ENCODE data around the gene GAST. TPM values are rescaled to one million over a fixed set of nuclear protein-coding genes. Genes with fewer than 3 reads are reported as not detected.
"Not testable (repeated sequence)": the region's sequence is repeated elsewhere in the genome, so short reads cannot be mapped to it uniquely, and the experiment has no call there.

Gene GAST
- total RNA-seq, 3 donors from 2014 or later: not detected

GRCh38 chr17:41690497-41690896 lies 21.6 kb upstream of the GAST start:
- H3K4me1 Mint-ChIP-seq (ENCODE audit: low read depth): peaks cover 32% of the 10 kb centered on the region
- no peaks in the 10 kb centered on the region for H3K9me3 Mint-ChIP-seq
- H3K27me3 Mint-ChIP-seq (ENCODE audit: low read depth): no peaks in the 10 kb centered on the region
- H3K4me3 Mint-ChIP-seq: peak overlapping the region; percentile 96
- peaks cover 41% of the 10 kb centered on the region for H3K36me3 Mint-ChIP-seq (ENCODE audit: insufficient read depth)
- DNase-seq (no peak), ATAC-seq (no peak)

DNA sequence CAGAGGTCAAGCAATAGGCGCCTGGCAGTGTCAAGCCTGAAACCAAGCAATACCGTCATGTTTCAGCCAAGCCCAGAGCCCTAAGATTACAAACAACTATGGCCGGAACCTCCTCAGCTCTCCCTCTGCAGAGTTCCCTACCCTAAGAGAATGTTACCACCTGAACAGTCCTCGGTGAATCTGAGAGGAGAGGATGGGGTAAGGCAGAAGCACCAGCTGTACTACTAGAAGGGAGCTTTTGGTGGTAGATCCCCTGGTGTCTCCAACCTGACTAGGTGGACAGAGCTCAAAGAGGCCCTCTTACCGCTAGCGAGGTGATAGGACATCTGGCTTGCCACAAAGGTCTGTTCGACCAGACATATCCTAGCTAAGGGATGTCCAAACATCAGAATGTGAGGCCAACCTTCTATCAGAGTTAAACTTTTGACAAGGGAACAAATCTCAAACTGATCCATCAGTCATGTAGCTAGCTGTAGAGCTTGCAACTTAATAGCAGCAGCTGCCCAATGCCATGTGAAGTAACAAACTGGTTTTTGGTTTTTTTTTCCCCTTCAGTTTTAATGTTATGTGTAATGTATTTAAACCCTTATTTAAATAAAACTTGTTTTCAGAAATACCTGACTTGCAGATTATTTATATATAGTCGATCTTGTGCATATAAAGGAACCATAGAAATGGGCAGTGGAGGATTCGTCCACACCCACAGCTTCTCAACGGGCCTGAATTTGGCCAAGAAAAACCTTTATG lies 20.9 kb upstream of the GAST start:
- Mint-ChIP-seq H3K36me3 (ENCODE audit: insufficient read depth) (peaks cover 43% of the 10 kb centered on the region), H3K4me3 (peak overlapping the region; percentile 96), H3K27me3 (ENCODE audit: low read depth) (no peaks in the 10 kb centered on the region), H3K9me3 (no peaks in the 10 kb centered on the region), H3K4me1 (ENCODE audit: low read depth) (peaks cover 37% of the 10 kb centered on the region)
- no peak for DNase-seq
- ATAC-seq: no peak

- no peaks in the 10 kb centered on the region for H3K27me3 Mint-ChIP-seq (ENCODE audit: low read depth)
- ATAC-seq: no peak
- peaks cover 43% of the 10 kb centered on the region for H3K36me3 Mint-ChIP-seq (ENCODE audit: insufficient read depth)
- DNase-seq: no peak
- H3K4me3 Mint-ChIP-seq: peak overlapping the region; percentile 35
- H3K4me1 Mint-ChIP-seq (ENCODE audit: low read depth): peaks cover 37% of the 10 kb centered on the region
- no peaks in the 10 kb centered on the region for H3K9me3 Mint-ChIP-seq
Observed at GRCh38 chr17:41692722-41693521, 19.2 kb upstream of the GAST start.

- Mint-ChIP-seq H3K9me3 (no peaks in the 10 kb centered on the region), H3K27me3 (ENCODE audit: low read depth) (no peaks in the 10 kb centered on the region)
- no peak for DNase-seq
Observed at GRCh38 chr17:41695134-41695661, 16.9 kb upstream of the GAST start.

DNA sequence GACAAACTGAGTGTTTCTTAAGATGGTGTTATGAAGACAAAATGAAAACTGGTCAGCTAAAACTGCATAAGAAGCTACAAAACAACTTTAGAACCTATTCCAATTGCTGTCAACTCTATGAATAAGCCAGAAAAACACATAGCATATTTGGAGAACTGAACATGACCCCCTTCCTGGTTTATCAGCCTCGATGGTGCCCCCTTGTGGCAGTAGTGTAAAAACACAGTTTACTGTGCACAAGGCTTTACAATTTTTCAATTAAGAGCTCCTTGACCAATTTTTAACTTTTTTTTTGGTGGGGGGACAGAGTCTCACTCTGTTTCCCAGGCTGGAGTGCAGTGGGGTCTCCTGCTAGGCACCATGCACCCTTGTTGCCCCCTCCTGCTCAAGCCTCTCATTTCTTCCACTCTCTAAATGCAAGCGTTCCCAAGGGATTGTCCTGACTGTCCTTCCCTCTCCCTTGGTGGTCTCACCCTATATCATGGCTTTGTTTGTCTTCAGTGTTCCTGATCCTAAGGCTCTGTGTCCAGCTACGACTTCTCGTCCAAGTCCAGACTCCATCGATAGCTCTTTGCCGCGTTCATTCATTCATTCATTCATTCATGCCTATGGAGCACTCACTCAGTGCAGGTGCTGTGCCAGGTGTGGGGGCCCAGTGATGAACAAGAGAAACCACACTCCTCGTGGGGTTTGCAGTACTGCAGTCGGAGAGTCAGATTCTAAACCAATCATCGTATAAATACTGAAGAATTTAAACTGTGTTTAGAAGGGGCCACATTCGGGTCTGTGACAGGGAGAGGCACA lies 16.0 kb upstream of the GAST start:
- Mint-ChIP-seq H3K27me3 (ENCODE audit: low read depth) (no peaks in the 10 kb centered on the region), H3K4me3 (peak overlapping the region; percentile 17), H3K4me1 (ENCODE audit: low read depth) (peaks cover 28% of the 10 kb centered on the region), H3K9me3 (no peaks in the 10 kb centered on the region), H3K36me3 (ENCODE audit: insufficient read depth) (peaks cover 24% of the 10 kb centered on the region)
- peak; percentile 39 to 45 for ATAC-seq
- peak; percentile 73 for DNase-seq

More at GRCh38 chr17:41695134-41695661, 16.9 kb upstream of the GAST start:
- Mint-ChIP-seq H3K36me3 (ENCODE audit: insufficient read depth) (peaks cover 34% of the 10 kb centered on the region), H3K4me3 (no peak overlapping the region), H3K4me1 (ENCODE audit: low read depth) (peaks cover 31% of the 10 kb centered on the region)
- no peak for ATAC-seq

- no peak for DNase-seq
- peaks cover 2% of the 10 kb centered on the region for H3K27me3 Mint-ChIP-seq (ENCODE audit: low read depth)
- H3K9me3 Mint-ChIP-seq: no peaks in the 10 kb centered on the region
- ATAC-seq: no peak
- no peak overlapping the region for H3K4me3 Mint-ChIP-seq
- H3K36me3 Mint-ChIP-seq (ENCODE audit: insufficient read depth): peaks cover 14% of the 10 kb centered on the region
- H3K4me1 Mint-ChIP-seq (ENCODE audit: low read depth): peaks cover 19% of the 10 kb centered on the region
Observed at GRCh38 chr17:41697122-41697962, 14.8 kb upstream of the GAST start.

GRCh38 chr17:41700843-41701242 lies 11.3 kb upstream of the GAST start:
- not testable (repeated sequence) for DNase-seq; H3K4me3 Mint-ChIP-seq; H3K36me3 Mint-ChIP-seq (ENCODE audit: insufficient read depth); H3K27me3 Mint-ChIP-seq (ENCODE audit: low read depth); H3K9me3 Mint-ChIP-seq; ATAC-seq
- H3K4me1 Mint-ChIP-seq (ENCODE audit: low read depth): peaks cover 10% of the 10 kb centered on the region

DNA sequence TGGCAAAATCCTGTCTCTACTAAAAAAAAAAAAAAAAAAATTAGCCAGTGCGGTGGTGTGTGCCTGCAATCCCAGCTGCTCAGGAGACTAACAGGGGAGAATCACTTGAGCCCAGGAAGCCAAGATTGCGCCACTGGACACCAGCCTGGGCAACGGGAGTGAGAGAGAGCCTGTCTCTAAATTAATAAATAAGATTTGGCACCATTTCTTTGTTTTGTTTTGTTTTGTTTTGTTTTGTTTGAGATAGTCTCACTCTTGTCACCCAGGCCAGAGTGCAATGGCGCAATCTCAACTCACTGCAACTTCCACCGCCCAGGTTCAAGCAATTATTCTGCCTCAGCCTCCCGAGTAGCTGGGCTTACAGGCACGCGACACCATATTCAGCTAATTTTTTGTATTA lies 9.4 kb upstream of the GAST start:
- peaks cover 4% of the 10 kb centered on the region for H3K4me1 Mint-ChIP-seq (ENCODE audit: low read depth)
- DNase-seq (no peak), ATAC-seq (no peak)
- H3K27me3 Mint-ChIP-seq (ENCODE audit: low read depth): peaks cover 4% of the 10 kb centered on the region
- H3K36me3 Mint-ChIP-seq (ENCODE audit: insufficient read depth): no peaks in the 10 kb centered on the region
- no peaks in the 10 kb centered on the region for H3K9me3 Mint-ChIP-seq
- no peak overlapping the region for H3K4me3 Mint-ChIP-seq

DNA sequence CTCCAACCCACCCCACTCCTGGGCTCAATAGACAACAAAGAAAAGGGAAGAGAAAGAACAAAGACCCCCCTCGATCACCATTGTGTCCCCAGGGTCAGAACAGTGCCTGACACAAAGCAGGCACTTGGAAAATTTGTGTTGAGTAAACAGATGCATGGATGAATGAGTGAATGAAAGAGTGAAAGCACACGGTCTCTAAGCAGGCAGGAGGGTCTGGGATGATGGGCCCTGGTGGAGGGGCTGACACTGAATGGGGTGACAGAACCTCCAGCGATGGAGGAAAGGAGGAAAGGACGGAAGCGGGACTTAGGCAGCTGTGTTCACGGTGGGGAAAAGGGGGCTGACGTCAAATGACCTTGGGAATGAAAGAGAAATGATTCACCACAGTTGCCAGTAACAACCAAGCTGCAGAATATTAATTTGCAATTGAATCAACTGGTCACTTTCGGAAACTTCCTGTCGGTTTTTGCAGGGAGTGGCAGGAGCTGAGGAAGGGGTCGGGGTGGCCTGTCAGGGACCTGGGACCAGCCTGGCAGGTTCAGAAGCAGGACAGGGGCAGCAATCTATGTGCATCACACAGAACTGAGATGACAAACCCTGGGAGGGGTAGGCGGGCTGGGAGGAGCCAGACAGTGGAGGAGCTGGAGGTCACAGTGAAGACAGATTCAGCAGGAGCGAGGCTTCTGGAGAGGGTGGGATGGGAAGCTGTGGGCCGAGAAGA lies 6.7 kb upstream of the GAST start:
- peaks cover 6% of the 10 kb centered on the region for H3K27me3 Mint-ChIP-seq (ENCODE audit: low read depth)
- no peak overlapping the region for H3K4me3 Mint-ChIP-seq
- no peak for DNase-seq
- H3K9me3 Mint-ChIP-seq: no peaks in the 10 kb centered on the region
- peak in 1 of 2 donors; percentile 23 for ATAC-seq
- peaks cover 4% of the 10 kb centered on the region for H3K4me1 Mint-ChIP-seq (ENCODE audit: low read depth)
- H3K36me3 Mint-ChIP-seq (ENCODE audit: insufficient read depth): no peaks in the 10 kb centered on the region

GRCh38 chr17:41707803-41708669 lies 4.1 kb upstream of the GAST start:
- DNase-seq (no peak), ATAC-seq (no peak)
- H3K9me3 Mint-ChIP-seq: no peaks in the 10 kb centered on the region
- H3K4me1 Mint-ChIP-seq (ENCODE audit: low read depth): peaks cover 5% of the 10 kb centered on the region
- H3K36me3 Mint-ChIP-seq (ENCODE audit: insufficient read depth): no peaks in the 10 kb centered on the region
- H3K27me3 Mint-ChIP-seq (ENCODE audit: low read depth): peaks cover 12% of the 10 kb centered on the region
- no peak overlapping the region for H3K4me3 Mint-ChIP-seq

DNA sequence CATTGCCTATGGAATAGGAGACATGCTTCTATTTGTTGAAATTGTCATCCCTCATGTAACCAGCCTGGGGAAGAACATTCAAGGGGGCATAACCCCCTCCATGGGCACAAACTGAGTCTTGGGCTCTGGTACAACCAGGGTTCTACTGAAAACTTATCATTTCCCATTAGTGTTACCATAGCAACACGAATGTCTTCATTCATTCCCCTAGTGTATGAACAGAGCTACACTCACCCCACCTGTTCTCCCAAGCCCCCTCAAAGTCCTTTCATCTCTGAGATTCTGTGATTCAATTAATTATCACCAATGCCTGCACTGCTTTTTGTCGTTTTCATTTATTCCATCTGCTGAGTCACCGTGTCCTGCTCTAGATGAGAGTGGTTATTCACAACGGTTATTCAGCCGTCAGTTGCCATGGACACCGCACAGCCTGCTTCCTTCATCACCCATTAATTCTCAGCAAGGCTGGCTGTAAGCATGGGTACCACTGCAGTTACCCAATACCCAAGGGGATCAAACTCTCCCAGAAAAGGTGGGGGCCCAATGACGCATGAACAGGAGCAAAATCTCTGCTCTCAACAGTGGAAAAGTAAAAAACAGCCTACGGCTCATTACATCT lies 1.6 kb upstream of the GAST start:
- H3K9me3 Mint-ChIP-seq: no peaks in the 10 kb centered on the region
- H3K4me1 Mint-ChIP-seq (ENCODE audit: low read depth): peaks cover 5% of the 10 kb centered on the region
- H3K27me3 Mint-ChIP-seq (ENCODE audit: low read depth): peaks cover 10% of the 10 kb centered on the region
- DNase-seq (no peak), ATAC-seq (peak in 1 of 2 donors; percentile 35)
- H3K4me3 Mint-ChIP-seq: no peak overlapping the region
- no peaks in the 10 kb centered on the region for H3K36me3 Mint-ChIP-seq (ENCODE audit: insufficient read depth)
